ENCODE measurements around the gene POT1. TPM values are rescaled to one million over a fixed set of nuclear protein-coding genes. Genes with fewer than 3 reads are reported as not detected.

The POT1 gene
- total RNA-seq, 1 donor from 2014 or later = 29.6 TPM

- DNase-seq (ENCODE audit: low read depth in 2 of 2) = no peak
These were observed 154.2 kb downstream of the POT1 start for GRCh38 chr7:124775422-124775821.

- DNase-seq (ENCODE audit: low read depth in 2 of 2) = no peak
These were observed 155.7 kb downstream of the POT1 start for GRCh38 chr7:124773938-124774337.

GRCh38 chr7:124773339-124773738, 156.3 kb downstream of the POT1 start:
- DNase-seq (ENCODE audit: low read depth in 2 of 2) = no peak

Other genes starting within 250 kb of the POT1 start
- gene GPR37, start 164.0 kb downstream of the POT1 start, total RNA-seq = 0.20 and 0.87 TPM in 2 replicates